ENCODE data around the gene UCP2.

DNA sequence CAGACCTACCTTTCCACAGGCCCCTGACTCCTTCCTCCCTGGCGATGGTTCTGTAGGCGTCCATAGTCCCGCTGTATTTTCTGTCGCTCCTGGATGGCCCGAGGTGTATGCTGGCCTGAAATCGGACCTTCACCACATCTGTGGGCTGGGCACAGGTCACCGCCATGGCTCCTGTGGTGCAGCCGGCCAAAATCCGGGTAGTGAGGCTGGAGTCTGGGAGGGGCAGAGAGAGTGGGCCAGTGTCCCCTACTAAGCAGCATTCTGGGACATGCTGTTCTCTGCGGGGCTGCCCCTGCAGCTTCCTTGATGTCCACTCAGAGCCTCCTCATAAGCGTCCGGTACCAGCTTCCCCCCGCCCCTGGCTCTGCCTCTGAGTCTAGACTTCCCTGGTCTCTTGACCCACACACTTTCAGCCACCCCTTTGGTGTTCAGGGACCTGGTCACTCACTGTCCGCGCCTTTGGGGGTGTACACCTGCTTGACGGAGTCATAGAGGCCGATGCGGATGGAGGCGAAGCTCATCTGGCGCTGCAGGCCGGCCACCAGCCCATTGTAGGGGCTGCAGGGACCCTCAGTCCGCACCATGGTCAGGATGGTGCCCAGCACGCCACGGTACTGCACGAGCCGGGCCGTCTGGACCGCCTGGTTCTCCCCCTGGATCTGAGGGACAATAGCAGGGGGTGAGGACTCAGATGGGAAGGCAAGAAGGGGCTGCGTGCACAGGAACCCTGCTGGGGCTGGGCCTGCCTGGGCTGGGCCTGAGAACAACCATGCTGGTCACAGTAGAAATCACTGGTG, 23.3 kb upstream of the UCP2 start:
- TF ChIP-seq, protein P1, sequence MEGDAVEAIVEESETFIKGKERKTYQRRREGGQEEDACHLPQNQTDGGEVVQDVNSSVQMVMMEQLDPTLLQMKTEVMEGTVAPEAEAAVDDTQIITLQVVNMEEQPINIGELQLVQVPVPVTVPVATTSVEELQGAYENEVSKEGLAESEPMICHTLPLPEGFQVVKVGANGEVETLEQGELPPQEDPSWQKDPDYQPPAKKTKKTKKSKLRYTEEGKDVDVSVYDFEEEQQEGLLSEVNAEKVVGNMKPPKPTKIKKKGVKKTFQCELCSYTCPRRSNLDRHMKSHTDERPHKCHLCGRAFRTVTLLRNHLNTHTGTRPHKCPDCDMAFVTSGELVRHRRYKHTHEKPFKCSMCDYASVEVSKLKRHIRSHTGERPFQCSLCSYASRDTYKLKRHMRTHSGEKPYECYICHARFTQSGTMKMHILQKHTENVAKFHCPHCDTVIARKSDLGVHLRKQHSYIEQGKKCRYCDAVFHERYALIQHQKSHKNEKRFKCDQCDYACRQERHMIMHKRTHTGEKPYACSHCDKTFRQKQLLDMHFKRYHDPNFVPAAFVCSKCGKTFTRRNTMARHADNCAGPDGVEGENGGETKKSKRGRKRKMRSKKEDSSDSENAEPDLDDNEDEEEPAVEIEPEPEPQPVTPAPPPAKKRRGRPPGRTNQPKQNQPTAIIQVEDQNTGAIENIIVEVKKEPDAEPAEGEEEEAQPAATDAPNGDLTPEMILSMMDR (conservative IDR thresholded peaks at IDR 0.05; ENCODE audit: low read length), result no peak
- TF ChIP-seq EZH2phosphoT487 (IDR thresholded peaks at IDR 0.05; ENCODE audit: borderline replicate concordance, low read depth, low read length), result no peak
